ENCODE data around the gene FAM3C. TPM values are rescaled to one million over a fixed set of nuclear protein-coding genes. Genes with fewer than 3 reads are reported as not detected.

FAM3C gene
- total RNA-seq, 1 experiment from 2014 or later = 322 TPM

DNA sequence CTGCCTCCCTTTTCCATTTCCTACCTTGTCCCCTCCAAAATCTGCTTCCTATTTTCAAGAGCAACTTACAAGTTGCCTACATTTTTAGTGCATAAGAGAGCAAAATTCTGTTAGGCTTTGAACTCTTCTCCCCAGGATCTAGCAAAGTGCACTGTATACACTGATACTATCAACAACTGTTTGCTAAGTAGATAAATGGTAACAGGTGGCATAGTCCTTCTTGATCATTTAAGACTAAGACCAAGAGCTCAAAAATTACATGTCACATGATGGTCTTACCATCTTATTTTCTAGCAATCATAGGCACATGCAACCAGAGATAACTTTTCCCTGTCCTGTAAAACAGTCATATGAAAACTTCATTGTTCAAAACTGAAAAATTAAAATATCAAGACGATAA is 16.2 kb downstream of the FAM3C start:
- no TSS peak for BruUV-seq (replicated peaks)
- no peaks in the 10 kb centered on the region for H3K9me3 ChIP-seq (ENCODE audit: control insufficient read depth in 1 of 2, insufficient read depth in 1 of 2, low read depth in 1 of 2, low read length in 2 of 2)
- intact Hi-C loops (cut with micrococcal nuclease) = no loop called here
- H3K4me2 ChIP-seq (ENCODE audit: low read length) = no peak overlapping the region
- no peaks in the 10 kb centered on the region for H3K9me2 ChIP-seq (ENCODE audit: insufficient read depth)
- no peaks in the 10 kb centered on the region for H3K27me3 ChIP-seq (ENCODE audit: insufficient read depth, low read length)
- H4K20me1 ChIP-seq (ENCODE audit: insufficient read depth) = peaks cover 64% of the 10 kb centered on the region
- no peak overlapping the region for H3K4me3 ChIP-seq (replicated peaks in 1 of 2; ENCODE audit: low read depth in 1 of 2, low read length in 2 of 2)
- ChIA-PET RAD21 (ENCODE audit: low non-redundant PET in 1 of 2, low total read pairs in 2 of 2, uncharacterized antibody in 2 of 2, unreplicated experiment in 2 of 2) (no interaction called here), POLR2A (no interaction called here), CTCF (interaction anchor here (0.8 to 2.3 kb wide), 3 partner anchors 10 to 16 kb away, joined by 3 to 8 read pairs (median 5); partner anchors contain the start of gene FAM3C)
- H3K4me1 ChIP-seq (ENCODE audit: control insufficient read depth in 1 of 2, insufficient read depth in 2 of 2, low read length in 2 of 2) = peaks cover 0 to 27% of the 10 kb centered on the region in 2 experiments; a peak in 2 of 4 replicates
- H3K36me3 ChIP-seq (ENCODE audit: control insufficient read depth in 1 of 2, insufficient read depth in 2 of 2, low read length in 2 of 2) = peaks cover 31 to 74% of the 10 kb centered on the region in 2 experiments
- H3K27ac ChIP-seq (ENCODE audit: low read depth, low read length) = no peak overlapping the region
- DNase-seq (ENCODE audit: low read depth, low spot score) = no peak
- H3K79me2 ChIP-seq (ENCODE audit: insufficient read depth, low read length) = peaks cover 100% of the 10 kb centered on the region
- TF ChIP-seq, protein P1, sequence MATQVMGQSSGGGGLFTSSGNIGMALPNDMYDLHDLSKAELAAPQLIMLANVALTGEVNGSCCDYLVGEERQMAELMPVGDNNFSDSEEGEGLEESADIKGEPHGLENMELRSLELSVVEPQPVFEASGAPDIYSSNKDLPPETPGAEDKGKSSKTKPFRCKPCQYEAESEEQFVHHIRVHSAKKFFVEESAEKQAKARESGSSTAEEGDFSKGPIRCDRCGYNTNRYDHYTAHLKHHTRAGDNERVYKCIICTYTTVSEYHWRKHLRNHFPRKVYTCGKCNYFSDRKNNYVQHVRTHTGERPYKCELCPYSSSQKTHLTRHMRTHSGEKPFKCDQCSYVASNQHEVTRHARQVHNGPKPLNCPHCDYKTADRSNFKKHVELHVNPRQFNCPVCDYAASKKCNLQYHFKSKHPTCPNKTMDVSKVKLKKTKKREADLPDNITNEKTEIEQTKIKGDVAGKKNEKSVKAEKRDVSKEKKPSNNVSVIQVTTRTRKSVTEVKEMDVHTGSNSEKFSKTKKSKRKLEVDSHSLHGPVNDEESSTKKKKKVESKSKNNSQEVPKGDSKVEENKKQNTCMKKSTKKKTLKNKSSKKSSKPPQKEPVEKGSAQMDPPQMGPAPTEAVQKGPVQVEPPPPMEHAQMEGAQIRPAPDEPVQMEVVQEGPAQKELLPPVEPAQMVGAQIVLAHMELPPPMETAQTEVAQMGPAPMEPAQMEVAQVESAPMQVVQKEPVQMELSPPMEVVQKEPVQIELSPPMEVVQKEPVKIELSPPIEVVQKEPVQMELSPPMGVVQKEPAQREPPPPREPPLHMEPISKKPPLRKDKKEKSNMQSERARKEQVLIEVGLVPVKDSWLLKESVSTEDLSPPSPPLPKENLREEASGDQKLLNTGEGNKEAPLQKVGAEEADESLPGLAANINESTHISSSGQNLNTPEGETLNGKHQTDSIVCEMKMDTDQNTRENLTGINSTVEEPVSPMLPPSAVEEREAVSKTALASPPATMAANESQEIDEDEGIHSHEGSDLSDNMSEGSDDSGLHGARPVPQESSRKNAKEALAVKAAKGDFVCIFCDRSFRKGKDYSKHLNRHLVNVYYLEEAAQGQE (IDR thresholded peaks at IDR 0.05; ENCODE audit: low read depth) = no peak
- TF ChIP-seq SIN3A (IDR thresholded peaks at IDR 0.05; ENCODE audit: low read depth) (no peak), JUND (IDR thresholded peaks at IDR 0.05) (no peak), RAD21 (IDR thresholded peaks at IDR 0.05; ENCODE audit: low read depth) (no peak), SRF (IDR thresholded peaks at IDR 0.05; ENCODE audit: low read depth) (no peak), EGR1 (IDR thresholded peaks at IDR 0.05; ENCODE audit: low read depth) (no peak), ELF1 (IDR thresholded peaks at IDR 0.05; ENCODE audit: borderline replicate concordance, low read depth) (no peak), YY1 (IDR thresholded peaks at IDR 0.05; ENCODE audit: extremely low read depth, insufficient replicate concordance, low read depth, low read length) (no peak), EZH2 (IDR thresholded peaks at IDR 0.05) (no peak), CEBPB (IDR thresholded peaks at IDR 0.05; ENCODE audit: low read depth) (no peak), EZH2phosphoT487 (IDR thresholded peaks at IDR 0.05; ENCODE audit: borderline replicate concordance) (no peak), POLR2AphosphoS5 (IDR thresholded peaks at IDR 0.05; ENCODE audit: low read depth, low read length) (no peak), FOSL1 (IDR thresholded peaks at IDR 0.05; ENCODE audit: low read depth) (no peak), SP1 (IDR thresholded peaks at IDR 0.05; ENCODE audit: low read depth) (no peak)
- TF ChIP-seq, protein P2, sequence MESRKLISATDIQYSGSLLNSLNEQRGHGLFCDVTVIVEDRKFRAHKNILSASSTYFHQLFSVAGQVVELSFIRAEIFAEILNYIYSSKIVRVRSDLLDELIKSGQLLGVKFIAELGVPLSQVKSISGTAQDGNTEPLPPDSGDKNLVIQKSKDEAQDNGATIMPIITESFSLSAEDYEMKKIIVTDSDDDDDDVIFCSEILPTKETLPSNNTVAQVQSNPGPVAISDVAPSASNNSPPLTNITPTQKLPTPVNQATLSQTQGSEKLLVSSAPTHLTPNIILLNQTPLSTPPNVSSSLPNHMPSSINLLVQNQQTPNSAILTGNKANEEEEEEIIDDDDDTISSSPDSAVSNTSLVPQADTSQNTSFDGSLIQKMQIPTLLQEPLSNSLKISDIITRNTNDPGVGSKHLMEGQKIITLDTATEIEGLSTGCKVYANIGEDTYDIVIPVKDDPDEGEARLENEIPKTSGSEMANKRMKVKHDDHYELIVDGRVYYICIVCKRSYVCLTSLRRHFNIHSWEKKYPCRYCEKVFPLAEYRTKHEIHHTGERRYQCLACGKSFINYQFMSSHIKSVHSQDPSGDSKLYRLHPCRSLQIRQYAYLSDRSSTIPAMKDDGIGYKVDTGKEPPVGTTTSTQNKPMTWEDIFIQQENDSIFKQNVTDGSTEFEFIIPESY (IDR thresholded peaks at IDR 0.05; ENCODE audit: extremely low read depth, insufficient replicate concordance, low read length) = no peak
- TF ChIP-seq, protein P3, sequence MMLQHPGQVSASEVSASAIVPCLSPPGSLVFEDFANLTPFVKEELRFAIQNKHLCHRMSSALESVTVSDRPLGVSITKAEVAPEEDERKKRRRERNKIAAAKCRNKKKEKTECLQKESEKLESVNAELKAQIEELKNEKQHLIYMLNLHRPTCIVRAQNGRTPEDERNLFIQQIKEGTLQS (IDR thresholded peaks at IDR 0.05) = no peak
- TF ChIP-seq, protein P4, sequence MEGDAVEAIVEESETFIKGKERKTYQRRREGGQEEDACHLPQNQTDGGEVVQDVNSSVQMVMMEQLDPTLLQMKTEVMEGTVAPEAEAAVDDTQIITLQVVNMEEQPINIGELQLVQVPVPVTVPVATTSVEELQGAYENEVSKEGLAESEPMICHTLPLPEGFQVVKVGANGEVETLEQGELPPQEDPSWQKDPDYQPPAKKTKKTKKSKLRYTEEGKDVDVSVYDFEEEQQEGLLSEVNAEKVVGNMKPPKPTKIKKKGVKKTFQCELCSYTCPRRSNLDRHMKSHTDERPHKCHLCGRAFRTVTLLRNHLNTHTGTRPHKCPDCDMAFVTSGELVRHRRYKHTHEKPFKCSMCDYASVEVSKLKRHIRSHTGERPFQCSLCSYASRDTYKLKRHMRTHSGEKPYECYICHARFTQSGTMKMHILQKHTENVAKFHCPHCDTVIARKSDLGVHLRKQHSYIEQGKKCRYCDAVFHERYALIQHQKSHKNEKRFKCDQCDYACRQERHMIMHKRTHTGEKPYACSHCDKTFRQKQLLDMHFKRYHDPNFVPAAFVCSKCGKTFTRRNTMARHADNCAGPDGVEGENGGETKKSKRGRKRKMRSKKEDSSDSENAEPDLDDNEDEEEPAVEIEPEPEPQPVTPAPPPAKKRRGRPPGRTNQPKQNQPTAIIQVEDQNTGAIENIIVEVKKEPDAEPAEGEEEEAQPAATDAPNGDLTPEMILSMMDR (IDR thresholded peaks at IDR 0.05 in 2 of 3, conservative IDR thresholded peaks at IDR 0.05 in 1 of 3; ENCODE audit: borderline replicate concordance in 1 of 3, insufficient read depth in 1 of 3, low read depth in 2 of 3, low read length in 2 of 3) = no peak
- TF ChIP-seq, protein P5, sequence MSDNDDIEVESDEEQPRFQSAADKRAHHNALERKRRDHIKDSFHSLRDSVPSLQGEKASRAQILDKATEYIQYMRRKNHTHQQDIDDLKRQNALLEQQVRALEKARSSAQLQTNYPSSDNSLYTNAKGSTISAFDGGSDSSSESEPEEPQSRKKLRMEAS (IDR thresholded peaks at IDR 0.05) = no peak
- ATAC-seq = no peak
- no peak overlapping the region for H3K9ac ChIP-seq (ENCODE audit: low read length)
- no peak overlapping the region for H2AFZ ChIP-seq (ENCODE audit: low read depth, low read length, poor library complexity, severe bottlenecking)
